Loucy (cell line): Measurements from ENCODE around the gene TCN1.

ENCODE experiments used
- EZH2phosphoT487 ChIP-seq: fragments of 200-600 bp; IDR thresholded peaks from 2 replicates; pipeline ENCODE4 v1.6.1; 2018; ENCODE audit warnings: antibody characterized with exemption, mild to moderate bottlenecking, moderate library complexity, borderline replicate concordance
- TF ChIP-seq, protein P1 (sequence below): fragments of 200-600 bp; sonication (generic); conservative IDR thresholded peaks from 2 replicates; pipeline ENCODE4 v1.5.1; 2014; ENCODE audit warnings: mild to moderate bottlenecking, antibody characterized with exemption, low read length

DNA sequence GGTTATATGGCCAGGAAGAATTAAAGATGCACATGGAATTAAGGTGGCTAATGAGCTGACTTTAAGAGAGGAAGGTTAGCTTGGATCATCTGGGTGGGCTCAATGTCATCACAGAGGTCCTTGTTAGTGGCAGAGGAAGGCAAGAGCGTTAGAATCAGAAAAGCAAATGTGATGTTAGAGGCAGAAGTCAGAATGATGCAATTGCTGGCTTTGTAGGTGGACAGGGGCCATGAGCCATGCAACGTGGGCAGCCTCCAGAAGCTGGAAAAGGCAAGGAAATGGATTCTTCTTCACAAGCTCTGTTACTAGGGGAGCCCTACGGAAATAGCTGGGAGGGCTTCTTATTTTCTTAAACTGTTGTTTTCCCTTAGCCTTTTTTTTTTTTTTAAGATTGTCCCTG is 18.7 kb downstream of the TCN1 start:
- TF ChIP-seq, protein P1, sequence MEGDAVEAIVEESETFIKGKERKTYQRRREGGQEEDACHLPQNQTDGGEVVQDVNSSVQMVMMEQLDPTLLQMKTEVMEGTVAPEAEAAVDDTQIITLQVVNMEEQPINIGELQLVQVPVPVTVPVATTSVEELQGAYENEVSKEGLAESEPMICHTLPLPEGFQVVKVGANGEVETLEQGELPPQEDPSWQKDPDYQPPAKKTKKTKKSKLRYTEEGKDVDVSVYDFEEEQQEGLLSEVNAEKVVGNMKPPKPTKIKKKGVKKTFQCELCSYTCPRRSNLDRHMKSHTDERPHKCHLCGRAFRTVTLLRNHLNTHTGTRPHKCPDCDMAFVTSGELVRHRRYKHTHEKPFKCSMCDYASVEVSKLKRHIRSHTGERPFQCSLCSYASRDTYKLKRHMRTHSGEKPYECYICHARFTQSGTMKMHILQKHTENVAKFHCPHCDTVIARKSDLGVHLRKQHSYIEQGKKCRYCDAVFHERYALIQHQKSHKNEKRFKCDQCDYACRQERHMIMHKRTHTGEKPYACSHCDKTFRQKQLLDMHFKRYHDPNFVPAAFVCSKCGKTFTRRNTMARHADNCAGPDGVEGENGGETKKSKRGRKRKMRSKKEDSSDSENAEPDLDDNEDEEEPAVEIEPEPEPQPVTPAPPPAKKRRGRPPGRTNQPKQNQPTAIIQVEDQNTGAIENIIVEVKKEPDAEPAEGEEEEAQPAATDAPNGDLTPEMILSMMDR: no peak
- no peak for TF ChIP-seq EZH2phosphoT487
